ENCODE measurements around the gene ATP9B.

The ATP9B gene

GRCh38 chr18:79411614-79412526 is 342.7 kb downstream of the ATP9B start:
- no peak overlapping the region for H3K9ac ChIP-seq (ENCODE audit: low read depth, low read length, poor library complexity, severe bottlenecking)
- peaks cover 19% of the 10 kb centered on the region; the same call in 1 of the 2 replicates for H3K79me2 ChIP-seq (ENCODE audit: insufficient read depth, low read length)
- H2AFZ ChIP-seq (ENCODE audit: low read length): no peak overlapping the region
- H3K4me2 ChIP-seq (ENCODE audit: low read depth, low read length, poor library complexity, severe bottlenecking): no peak overlapping the region
- peaks cover 31% of the 10 kb centered on the region; the same call in 1 of the 2 replicates for H3K36me3 ChIP-seq (ENCODE audit: insufficient read depth, low read length)
- H4K20me1 ChIP-seq (ENCODE audit: insufficient read depth, low read length, poor library complexity, severe bottlenecking): no peaks in the 10 kb centered on the region
- no peaks in the 10 kb centered on the region for H3K27me3 ChIP-seq (ENCODE audit: insufficient read depth, low read length, poor library complexity, severe bottlenecking)
- no peaks in the 10 kb centered on the region for H3K9me3 ChIP-seq (ENCODE audit: insufficient read depth, low read depth, low read length)
- TF ChIP-seq EZH2phosphoT487 (IDR thresholded peaks at IDR 0.05; ENCODE audit: borderline replicate concordance) (no peak), CTCF (conservative IDR thresholded peaks at IDR 0.05; ENCODE audit: low read length) (no peak)
- no peaks in the 10 kb centered on the region for H3F3A ChIP-seq (ENCODE audit: low read depth)
- H3K4me1 ChIP-seq (ENCODE audit: insufficient read depth, low read length, poor library complexity, severe bottlenecking): no peaks in the 10 kb centered on the region
- H3K9me2 ChIP-seq (replicated peaks; ENCODE audit: low read depth, low read length): no peaks in the 10 kb centered on the region
- H3K4me3 ChIP-seq (ENCODE audit: low read length, poor library complexity, severe bottlenecking): no peak overlapping the region

GRCh38 chr18:79413025-79413424 is 343.8 kb downstream of the ATP9B start:
- TF ChIP-seq CTCF (conservative IDR thresholded peaks at IDR 0.05; ENCODE audit: low read length): no peak
- TF ChIP-seq EZH2phosphoT487 (IDR thresholded peaks at IDR 0.05; ENCODE audit: borderline replicate concordance): no peak
- Histone ChIP-seq H3K27me3 (ENCODE audit: insufficient read depth, low read length, poor library complexity, severe bottlenecking) (no peaks in the 10 kb centered on the region), H3F3A (ENCODE audit: low read depth) (no peaks in the 10 kb centered on the region), H3K4me1 (ENCODE audit: insufficient read depth, low read length, poor library complexity, severe bottlenecking) (no peaks in the 10 kb centered on the region), H3K9me2 (replicated peaks; ENCODE audit: low read depth, low read length) (no peaks in the 10 kb centered on the region), H3K79me2 (ENCODE audit: insufficient read depth, low read length) (peaks cover 10% of the 10 kb centered on the region; the same call in 1 of the 2 replicates), H3K4me2 (ENCODE audit: low read depth, low read length, poor library complexity, severe bottlenecking) (no peak overlapping the region), H3K36me3 (ENCODE audit: insufficient read depth, low read length) (peaks cover 31% of the 10 kb centered on the region; the same call in 1 of the 2 replicates), H4K20me1 (ENCODE audit: insufficient read depth, low read length, poor library complexity, severe bottlenecking) (no peaks in the 10 kb centered on the region), H3K4me3 (ENCODE audit: low read length, poor library complexity, severe bottlenecking) (no peak overlapping the region), H3K9me3 (ENCODE audit: insufficient read depth, low read depth, low read length) (no peaks in the 10 kb centered on the region), H2AFZ (ENCODE audit: low read length) (no peak overlapping the region), H3K9ac (ENCODE audit: low read depth, low read length, poor library complexity, severe bottlenecking) (no peak overlapping the region)

GRCh38 chr18:79413426-79413825 is 344.2 kb downstream of the ATP9B start:
- H4K20me1 ChIP-seq (ENCODE audit: insufficient read depth, low read length, poor library complexity, severe bottlenecking): no peaks in the 10 kb centered on the region
- H3K4me2 ChIP-seq (ENCODE audit: low read depth, low read length, poor library complexity, severe bottlenecking): no peak overlapping the region
- TF ChIP-seq CTCF (conservative IDR thresholded peaks at IDR 0.05; ENCODE audit: low read length) (no peak), EZH2phosphoT487 (IDR thresholded peaks at IDR 0.05; ENCODE audit: borderline replicate concordance) (no peak)
- no peaks in the 10 kb centered on the region for H3K9me2 ChIP-seq (replicated peaks; ENCODE audit: low read depth, low read length)
- peaks cover 31% of the 10 kb centered on the region; the same call in 1 of the 2 replicates for H3K36me3 ChIP-seq (ENCODE audit: insufficient read depth, low read length)
- no peaks in the 10 kb centered on the region for H3K9me3 ChIP-seq (ENCODE audit: insufficient read depth, low read depth, low read length)
- no peaks in the 10 kb centered on the region for H3K4me1 ChIP-seq (ENCODE audit: insufficient read depth, low read length, poor library complexity, severe bottlenecking)
- H3K27me3 ChIP-seq (ENCODE audit: insufficient read depth, low read length, poor library complexity, severe bottlenecking): no peaks in the 10 kb centered on the region
- H2AFZ ChIP-seq (ENCODE audit: low read length): no peak overlapping the region
- peaks cover 9% of the 10 kb centered on the region; the same call in 1 of the 2 replicates for H3K79me2 ChIP-seq (ENCODE audit: insufficient read depth, low read length)
- no peak overlapping the region for H3K4me3 ChIP-seq (ENCODE audit: low read length, poor library complexity, severe bottlenecking)
- H3F3A ChIP-seq (ENCODE audit: low read depth): no peaks in the 10 kb centered on the region
- H3K9ac ChIP-seq (ENCODE audit: low read depth, low read length, poor library complexity, severe bottlenecking): no peak overlapping the region

Measured in Loucy (cell line).